NCI-H1694 treated with DMSO at 0.1 percent for 48 hours (cell line): ENCODE data around the gene PIEZO2.

Source experiments
- DNase-seq: peaks from one replicate; lab custom pipeline; 2025; lab: John Stamatoyannopoulos, UW

PIEZO2 gene

GRCh38 chr18:11112286-11112685, 37.1 kb downstream of the PIEZO2 start:
- no peak for DNase-seq

- no peak for DNase-seq
Measured at GRCh38 chr18:11110509-11110908, 38.9 kb downstream of the PIEZO2 start.

GRCh38 chr18:11108947-11109346, 40.4 kb downstream of the PIEZO2 start:
- DNase-seq = no peak

GRCh38 chr18:11106894-11107293, 42.5 kb downstream of the PIEZO2 start:
- no peak for DNase-seq

GRCh38 chr18:11105463-11105862, 43.9 kb downstream of the PIEZO2 start:
- no peak for DNase-seq

GRCh38 chr18:11104307-11104706, 45.1 kb downstream of the PIEZO2 start:
- DNase-seq = no peak

- DNase-seq = no peak
Measured at GRCh38 chr18:11096839-11097750, 52.3 kb downstream of the PIEZO2 start.

- DNase-seq = no peak
Measured at GRCh38 chr18:11096411-11096810, 53.0 kb downstream of the PIEZO2 start.

- no peak for DNase-seq
Measured at GRCh38 chr18:11095674-11096293, 53.6 kb downstream of the PIEZO2 start.

GRCh38 chr18:11095211-11095610, 54.2 kb downstream of the PIEZO2 start:
- no peak for DNase-seq

GRCh38 chr18:11091746-11092145, 57.6 kb downstream of the PIEZO2 start:
- DNase-seq = no peak

- DNase-seq = no peak
Measured at GRCh38 chr18:11089931-11090715, 59.2 kb downstream of the PIEZO2 start.

GRCh38 chr18:11081009-11081532, 68.3 kb downstream of the PIEZO2 start:
- no peak for DNase-seq

GRCh38 chr18:11078491-11078890, 70.9 kb downstream of the PIEZO2 start:
- no peak for DNase-seq

GRCh38 chr18:11077548-11078187, 71.7 kb downstream of the PIEZO2 start:
- DNase-seq = no peak

- DNase-seq = no peak
Measured at GRCh38 chr18:11074889-11075288, 74.5 kb downstream of the PIEZO2 start.

GRCh38 chr18:11073971-11074370, 75.4 kb downstream of the PIEZO2 start:
- no peak for DNase-seq

- no peak for DNase-seq
Measured at GRCh38 chr18:11072632-11073031, 76.7 kb downstream of the PIEZO2 start.

- no peak for DNase-seq
Measured at GRCh38 chr18:11071300-11071699, 78.1 kb downstream of the PIEZO2 start.

- DNase-seq = no peak
Measured at GRCh38 chr18:11070593-11070992, 78.8 kb downstream of the PIEZO2 start.

GRCh38 chr18:11066038-11066437, 83.3 kb downstream of the PIEZO2 start:
- DNase-seq = no peak
